Spleen (tissue), 11 donors: ENCODE data around the gene TSPAN1. TPM values are rescaled to one million over a fixed set of nuclear protein-coding genes. Genes with fewer than 3 reads are reported as not detected.

ENCODE experiments used
- DNase-seq: peaks from one replicate; pipeline ENCODE4 v3.0.0-alpha.2; 2020
- H3K27ac ChIP-seq, 8 donors: fragments of 200-600 bp; sonication (generic) in 7 of 8; 1 replicate in 4 of 8; 2 replicates in 4 of 8; pipeline versions ENCODE4 v1.5.0 to v1.8.0; 2016 to 2021; ENCODE audit warnings: inconsistent platforms in 4 of 8, mild to moderate bottlenecking in 4 of 8, moderate library complexity in 1 of 8
- H3K27me3 ChIP-seq, 7 donors: fragments of 200-600 bp; sonication (generic) in 6 of 7; replicated peaks in 1 of 7; 1 replicate in 4 of 7; 2 replicates in 3 of 7; pipeline versions ENCODE4 v1.5.0 to v1.8.0; 2016 to 2021; ENCODE audit warnings: inconsistent platforms in 3 of 7, mild to moderate bottlenecking in 1 of 7
- H3K36me3 ChIP-seq, 6 donors: fragments of 200-600 bp; sonication (generic) in 5 of 6; 1 replicate in 4 of 6; 2 replicates in 2 of 6; pipeline versions ENCODE4 v1.5.0 to v1.8.0; 2016 to 2021; ENCODE audit warnings: inconsistent platforms in 2 of 6
- H3K4me1 ChIP-seq, 6 donors: fragments of 200-600 bp; sonication (generic) in 5 of 6; 1 replicate in 3 of 6; 2 replicates in 3 of 6; pipeline versions ENCODE4 v1.5.0 to v1.8.0; 2016 to 2021; ENCODE audit warnings: inconsistent platforms in 3 of 6
- H3K4me3 ChIP-seq, 8 donors: fragments of 200-600 bp; sonication (generic) in 7 of 8; 1 replicate in 4 of 8; 2 replicates in 4 of 8; pipeline versions ENCODE4 v1.5.0 to v1.8.0; 2016 to 2021; ENCODE audit warnings: inconsistent platforms in 4 of 8, mild to moderate bottlenecking in 4 of 8, moderate library complexity in 2 of 8
- H3K9me3 ChIP-seq, 8 donors: fragments of 200-600 bp; sonication (generic) in 7 of 8; 1 replicate in 4 of 8; 2 replicates in 4 of 8; pipeline versions ENCODE4 v1.5.0 to v1.8.0; 2016 to 2021; ENCODE audit warnings: inconsistent platforms in 4 of 8
- CTCF ChIP-seq, 11 experiments: fragments of 200-600 bp in 7 of 11; fragments of 450-650 bp in 4 of 11; sonication (generic) in 4 of 11; IDR thresholded peaks in 8 of 11; conservative IDR thresholded peaks in 3 of 11; 1 replicate in 7 of 11; 2 replicates in 4 of 11; pipeline versions ENCODE4 v1.4.0 to v1.8.0; 2016 to 2021; ENCODE audit warnings: antibody characterized with exemption in 11 of 11, inconsistent platforms in 4 of 11, mild to moderate bottlenecking in 1 of 11
- POLR2A ChIP-seq, 3 donors: fragments of 450-650 bp; IDR thresholded peaks; one replicate each; pipeline ENCODE4 v1.5.1; 2017; ENCODE audit warnings: antibody characterized with exemption in 3 of 3, mild to moderate bottlenecking in 1 of 3
- POLR2AphosphoS5 ChIP-seq, 3 donors: sonication (generic); formaldehyde crosslinking; IDR thresholded peaks; one replicate each; pipeline ENCODE4 v1.5.1; 2017; ENCODE audit warnings: antibody characterized with exemption in 3 of 3
- WGBS, 5 donors: extraction: QIAGEN DNeasy Blood & Tissue Kit in 3 of 5; methylation state at CpG; one replicate each; pipeline versions ENCODE4 v1.1.5 to v1.1.7; 2013 to 2018; 5-methylcytosine and 5-hydroxymethylcytosine counted together
- intact Hi-C: fragments of 100-400 bp; cut with DNase I; formaldehyde crosslinking; loops from one replicate; pipeline ENCODE4 v1.15.0; 2023; ENCODE audit warnings: low total_unique reads
- polyA plus RNA-seq, 3 donors: library from polyadenylated mRNA; stranded (reverse); fragments of 200-250 nt; gene quantifications; one replicate each; pipeline ENCODE4 v1.2.1, GENCODE V29; 2013
- total RNA-seq, 7 donors: library from RNA; depleted of rRNA in 3 of 7; stranded (reverse); fragments of >200 nt in 3 of 7; fragmentation: NEBNext Ultra II Directional in 4 of 7; extraction: Animal tissue kit (Norgen Biotek cat#: 25700) in 4 of 7; gene quantifications; one replicate each; pipeline versions ENCODE4 v1.1.0 to v1.2.1, GENCODE V29; 2016 to 2021
- donor health status: healthy with polysubstance abuse.
- donor health status: DM: no; HTN: no; CAD: no; lungs with moderate emphysema.
- donor health status: DM: no; HTN: no; CAD: no.
- donor health status: Bipolar disorder and iron deficiency.
- donor health status: healthy.
- donor health status: DM: no; HTN: no; CAD: no.
- donor health status: DM: yes; HTN: yes; CAD: no.

The TSPAN1 gene
- total and polyA plus RNA-seq, 10 donors, result 0.85 to 3.2 (median 1.5) TPM; not detected in 2

GRCh38 chr1:46169811-46170454 is 5.0 kb upstream of the TSPAN1 start:
- Histone ChIP-seq H3K4me3 (no peak overlapping the region), H3K36me3 (no peaks in the 10 kb centered on the region), H3K27ac (peak overlapping the region in 2 of 8 donors; percentile 4 to 21), H3K4me1 (peaks cover 14 to 76% (median 53%) of the 10 kb centered on the region in 6 donors), H3K9me3 (no peaks in the 10 kb centered on the region), H3K27me3 (peaks cover 0 to 11% (median 0%) of the 10 kb centered on the region in 7 donors)
- no peak for DNase-seq
- TF ChIP-seq POLR2AphosphoS5 (IDR thresholded peaks at IDR 0.05) (no peak), POLR2A (IDR thresholded peaks at IDR 0.05) (no peak), CTCF (IDR thresholded peaks at IDR 0.05 in 8 of 11, conservative IDR thresholded peaks at IDR 0.05 in 3 of 11) (no peak)
- intact Hi-C loops, result no loop called here
- WGBS, 5 donors, result 74 to 100% (median 94%) methylated on average over 3 of the region's 3 CpGs

GRCh38 chr1:46171351-46171750 is 3.5 kb upstream of the TSPAN1 start:
- Histone ChIP-seq H3K9me3 (no peaks in the 10 kb centered on the region), H3K4me1 (peaks cover 12 to 76% (median 48%) of the 10 kb centered on the region in 6 donors), H3K36me3 (no peaks in the 10 kb centered on the region), H3K27ac (peak overlapping the region in 5 of 8 donors; percentile 14 to 53 (median 37)), H3K27me3 (peaks cover 0 to 11% (median 0%) of the 10 kb centered on the region in 7 donors), H3K4me3 (no peak overlapping the region)
- no peak for DNase-seq
- TF ChIP-seq CTCF (IDR thresholded peaks at IDR 0.05 in 8 of 11, conservative IDR thresholded peaks at IDR 0.05 in 3 of 11) (no peak), POLR2A (IDR thresholded peaks at IDR 0.05) (no peak), POLR2AphosphoS5 (IDR thresholded peaks at IDR 0.05) (peak in 2 of 3 donors; percentile 25 to 42)
- intact Hi-C loops, result no loop called here
- WGBS, 5 donors, result 71 to 82% (median 75%) methylated on average over 8 of the region's 8 CpGs

GRCh38 chr1:46171871-46172270 is 3.0 kb upstream of the TSPAN1 start:
- H3K4me3 ChIP-seq, result no peak overlapping the region
- no peak for TF ChIP-seq CTCF (IDR thresholded peaks at IDR 0.05 in 8 of 11, conservative IDR thresholded peaks at IDR 0.05 in 3 of 11)
- no peak for TF ChIP-seq POLR2AphosphoS5 (IDR thresholded peaks at IDR 0.05)
- no peak for TF ChIP-seq POLR2A (IDR thresholded peaks at IDR 0.05)
- H3K27me3 ChIP-seq, result peaks cover 0 to 5% (median 0%) of the 10 kb centered on the region in 7 donors
- no peaks in the 10 kb centered on the region for H3K36me3 ChIP-seq
- no peaks in the 10 kb centered on the region for H3K9me3 ChIP-seq
- intact Hi-C loops, result no loop called here
- peak overlapping the region in 5 of 8 donors; percentile 14 to 53 (median 37) for H3K27ac ChIP-seq
- no peak for DNase-seq
- 57 to 81% (median 70%) methylated on average over 4 to 6 of the region's 6 CpGs for WGBS, 5 donors
- H3K4me1 ChIP-seq, result peaks cover 9 to 71% (median 42%) of the 10 kb centered on the region in 6 donors

- TF ChIP-seq POLR2AphosphoS5 (IDR thresholded peaks at IDR 0.05) (no peak), POLR2A (IDR thresholded peaks at IDR 0.05) (no peak), CTCF (IDR thresholded peaks at IDR 0.05 in 8 of 11, conservative IDR thresholded peaks at IDR 0.05 in 3 of 11) (no peak)
- peaks cover 4 to 67% (median 38%) of the 10 kb centered on the region in 6 donors for H3K4me1 ChIP-seq
- no peaks in the 10 kb centered on the region for H3K36me3 ChIP-seq
- intact Hi-C loops, result no loop called here
- H3K27ac ChIP-seq, result no peak overlapping the region
- no peaks in the 10 kb centered on the region for H3K9me3 ChIP-seq
- no peak for DNase-seq
- no peak overlapping the region for H3K4me3 ChIP-seq
- WGBS, 5 donors, result 76 to 98% (median 95%) methylated on average over 4 of the region's 4 CpGs
- peaks cover 0 to 2% (median 0%) of the 10 kb centered on the region in 7 donors for H3K27me3 ChIP-seq
Observed at GRCh38 chr1:46172321-46172720, 2.6 kb upstream of the TSPAN1 start.
